Karpas-422 (cell line): Measurements from ENCODE around the gene PLVAP. TPM values are rescaled to one million over a fixed set of nuclear protein-coding genes. Genes with fewer than 3 reads are reported as not detected.

Source experiments
- DNase-seq: peaks from one replicate; pipeline ENCODE4 v3.0.0-alpha.2; 2015
- H2AFZ ChIP-seq: fragments of 200-600 bp; sonication (generic); 2 replicates; pipeline ENCODE4 v1.6.1; 2014; ENCODE audit warnings: antibody characterized with exemption, low read length, mixed read lengths
- H3K27ac ChIP-seq: fragments of 200-600 bp; sonication (generic); 2 replicates; pipeline ENCODE4 v1.5.1; 2014; ENCODE audit warnings: mild to moderate bottlenecking, low read length, moderate library complexity
- H3K27me3 ChIP-seq: fragments of 200-600 bp; sonication (generic); 2 replicates; pipeline ENCODE4 v1.6.1; 2014; ENCODE audit warnings: low read length, mixed read lengths
- H3K36me3 ChIP-seq: fragments of 200-600 bp; sonication (generic); 2 replicates; pipeline ENCODE4 v1.6.1; 2014; ENCODE audit warnings: low read length, mixed read lengths; ENCODE audit not compliant: insufficient read depth
- H3K4me1 ChIP-seq: fragments of 200-600 bp; sonication (generic); 2 replicates; pipeline ENCODE4 v1.6.1; 2014; ENCODE audit warnings: mild to moderate bottlenecking, low read length, mixed read lengths
- H3K4me2 ChIP-seq: fragments of 200-600 bp; sonication (generic); 2 replicates; pipeline ENCODE4 v1.6.1; 2014; ENCODE audit warnings: low read length, low read depth, mild to moderate bottlenecking; ENCODE audit not compliant: poor library complexity, severe bottlenecking
- H3K4me3 ChIP-seq: fragments of 200-600 bp; sonication (generic); 2 replicates; pipeline ENCODE4 v1.5.1; 2014; ENCODE audit warnings: mild to moderate bottlenecking, antibody characterized with exemption, low read length, mixed read lengths
- H3K79me2 ChIP-seq: fragments of 200-600 bp; sonication (generic); 2 replicates; pipeline ENCODE4 v1.6.1; 2014; ENCODE audit warnings: mild to moderate bottlenecking, low read length, mixed read lengths
- H3K9ac ChIP-seq: fragments of 200-600 bp; sonication (generic); 2 replicates; pipeline ENCODE4 v1.6.0; 2014; ENCODE audit warnings: low read length
- H3K9me2 ChIP-seq: fragments of 200-600 bp; sonication (generic), shearing (Covaris generic); replicated peaks from 2 replicates; pipeline ENCODE4 v1.6.0; 2014; ENCODE audit warnings: mild to moderate bottlenecking, low read length, moderate library complexity; ENCODE audit not compliant: insufficient read depth
- H3K9me3 ChIP-seq: fragments of 300-700, 200-600 bp; sonication (generic); 2 replicates; pipeline ENCODE4 v1.6.1; 2014; ENCODE audit warnings: low read length, mixed read lengths
- H4K20me1 ChIP-seq: fragments of 200-600 bp; sonication (generic); 2 replicates; pipeline ENCODE4 v1.6.1; 2014; ENCODE audit warnings: mild to moderate bottlenecking, antibody characterized with exemption, low read length, low read depth; ENCODE audit not compliant: insufficient read depth
- total RNA-seq: library from RNA; depleted of rRNA; stranded (reverse); fragments of >200 nt; shearing (Covaris generic); gene quantifications from 2 replicates; pipeline ENCODE4 v1.2.3, GENCODE V29; 2014; ENCODE audit warnings: low replicate concordance

PLVAP gene
- total RNA-seq, 1 experiment from 2014 or later: 0.41 TPM

- no peak for DNase-seq
- Histone ChIP-seq H3K9me2 (no peaks in the 10 kb centered on the region), H2AFZ (no peak overlapping the region), H3K27ac (no peak overlapping the region), H3K4me3 (no peak overlapping the region), H3K9ac (no peak overlapping the region), H3K4me2 (no peak overlapping the region), H3K9me3 (no peaks in the 10 kb centered on the region), H4K20me1 (peaks cover 31% of the 10 kb centered on the region; the same call in 1 of the 2 replicates), H3K4me1 (peaks cover 21% of the 10 kb centered on the region), H3K79me2 (peaks cover 40% of the 10 kb centered on the region), H3K36me3 (no peaks in the 10 kb centered on the region), H3K27me3 (no peaks in the 10 kb centered on the region)
These were observed 69.2 kb downstream of the PLVAP start for GRCh38 chr19:17307876-17308377.

- Histone ChIP-seq H3K27me3 (no peaks in the 10 kb centered on the region), H4K20me1 (peaks cover 22% of the 10 kb centered on the region; the same call in 1 of the 2 replicates), H3K4me2 (peak overlapping the region; percentile 97), H3K9me3 (no peaks in the 10 kb centered on the region), H3K27ac (peak overlapping the region; percentile 75), H3K36me3 (no peaks in the 10 kb centered on the region), H3K79me2 (peaks cover 26% of the 10 kb centered on the region), H3K4me3 (peak overlapping the region; percentile 88), H3K4me1 (peaks cover 32% of the 10 kb centered on the region), H3K9ac (peak overlapping the region; percentile 90), H3K9me2 (no peaks in the 10 kb centered on the region), H2AFZ (peak overlapping the region; percentile 65)
- peak; percentile 68 for DNase-seq
These were observed 70.8 kb downstream of the PLVAP start for GRCh38 chr19:17306285-17306714.

- H3K27ac ChIP-seq: peak within 1 kb of the TSS; percentile 75
- peaks cover 18% of the 10 kb centered on the region; the same call in 1 of the 2 replicates for H4K20me1 ChIP-seq
- peak within 1 kb of the TSS; percentile 97 for H3K4me2 ChIP-seq
- H3K9ac ChIP-seq: peak within 1 kb of the TSS; percentile 90
- H3K4me3 ChIP-seq: peak within 1 kb of the TSS; percentile 88
- H3K4me1 ChIP-seq: peaks cover 30% of the 10 kb centered on the region
- H3K36me3 ChIP-seq: no peaks in the 10 kb centered on the region
- H3K9me3 ChIP-seq: no peaks in the 10 kb centered on the region
- peaks cover 20% of the 10 kb centered on the region for H3K79me2 ChIP-seq
- peak; percentile 99 for DNase-seq
- peak within 1 kb of the TSS; percentile 65 for H2AFZ ChIP-seq
- H3K27me3 ChIP-seq: no peaks in the 10 kb centered on the region
- H3K9me2 ChIP-seq: no peaks in the 10 kb centered on the region
These were observed 71.4 kb downstream of the PLVAP start, which contains the start of gene MRPL34 for GRCh38 chr19:17305517-17306284. Gene MRPL34 (plus strand): TSS chr19:17305872. CDS start chr19:17305893, 21 bp downstream.

- peaks cover 13% of the 10 kb centered on the region; the same call in 1 of the 2 replicates for H4K20me1 ChIP-seq
- H3K79me2 ChIP-seq: peaks cover 14% of the 10 kb centered on the region
- no peaks in the 10 kb centered on the region for H3K9me2 ChIP-seq
- H3K4me3 ChIP-seq: no peak overlapping the region
- no peak overlapping the region for H3K9ac ChIP-seq
- no peaks in the 10 kb centered on the region for H3K9me3 ChIP-seq
- H3K4me1 ChIP-seq: peaks cover 25% of the 10 kb centered on the region
- no peaks in the 10 kb centered on the region for H3K36me3 ChIP-seq
- no peak overlapping the region for H3K4me2 ChIP-seq
- no peak overlapping the region for H3K27ac ChIP-seq
- no peak overlapping the region for H2AFZ ChIP-seq
- no peaks in the 10 kb centered on the region for H3K27me3 ChIP-seq
- no peak for DNase-seq
These were observed 72.0 kb downstream of the PLVAP start for GRCh38 chr19:17305216-17305516.

GRCh38 chr19:17304386-17305215 lies 72.5 kb downstream of the PLVAP start:
- DNase-seq: no peak
- Histone ChIP-seq H4K20me1 (peaks cover 11% of the 10 kb centered on the region; the same call in 1 of the 2 replicates), H3K9me2 (no peaks in the 10 kb centered on the region), H3K4me1 (peaks cover 24% of the 10 kb centered on the region), H3K4me3 (no peak overlapping the region), H3K4me2 (no peak overlapping the region), H3K36me3 (no peaks in the 10 kb centered on the region), H3K9ac (no peak overlapping the region), H2AFZ (no peak overlapping the region), H3K79me2 (peaks cover 9% of the 10 kb centered on the region), H3K9me3 (no peaks in the 10 kb centered on the region), H3K27ac (no peak overlapping the region), H3K27me3 (no peaks in the 10 kb centered on the region)

GRCh38 chr19:17303940-17304267 lies 73.2 kb downstream of the PLVAP start:
- no peak for DNase-seq
- H3K4me1 ChIP-seq: peaks cover 24% of the 10 kb centered on the region
- H3K36me3 ChIP-seq: no peaks in the 10 kb centered on the region
- no peak overlapping the region for H3K4me2 ChIP-seq
- no peak overlapping the region for H3K4me3 ChIP-seq
- H3K9me2 ChIP-seq: no peaks in the 10 kb centered on the region
- H4K20me1 ChIP-seq: peaks cover 11% of the 10 kb centered on the region; the same call in 1 of the 2 replicates
- H2AFZ ChIP-seq: no peak overlapping the region
- peaks cover 6% of the 10 kb centered on the region; the same call in 1 of the 2 replicates for H3K79me2 ChIP-seq
- no peak overlapping the region for H3K27ac ChIP-seq
- no peaks in the 10 kb centered on the region for H3K9me3 ChIP-seq
- H3K27me3 ChIP-seq: no peaks in the 10 kb centered on the region
- H3K9ac ChIP-seq: no peak overlapping the region

GRCh38 chr19:17303167-17303939 lies 73.8 kb downstream of the PLVAP start, which contains the start of gene ABHD8:
Gene ABHD8 (minus strand): TSS chr19:17303425. CDS start chr19:17301616, 1,809 bp downstream.
- H3K79me2 ChIP-seq: peaks cover 6% of the 10 kb centered on the region; the same call in 1 of the 2 replicates
- no peaks in the 10 kb centered on the region for H3K9me2 ChIP-seq
- peaks cover 11% of the 10 kb centered on the region; the same call in 1 of the 2 replicates for H4K20me1 ChIP-seq
- H3K27me3 ChIP-seq: no peaks in the 10 kb centered on the region
- peak within 1 kb of the TSS; percentile 10; the same call in 1 of the 2 replicates for H3K27ac ChIP-seq
- peak within 1 kb of the TSS; percentile 37 for H3K4me2 ChIP-seq
- no peak within 1 kb of the TSS for H2AFZ ChIP-seq
- H3K4me1 ChIP-seq: peaks cover 24% of the 10 kb centered on the region
- peak within 1 kb of the TSS; percentile 4; the same call in 1 of the 2 replicates for H3K9ac ChIP-seq
- peak; percentile 94 for DNase-seq
- H3K9me3 ChIP-seq: no peaks in the 10 kb centered on the region
- peak within 1 kb of the TSS; percentile 43; the same call in 1 of the 2 replicates for H3K4me3 ChIP-seq
- no peaks in the 10 kb centered on the region for H3K36me3 ChIP-seq
